GM04504 (cell line): ENCODE measurements around the gene S100A3.
A peak's percentile ranks its signal among the peaks of the same experiment; 100 is the strongest.

Experiments
- DNase-seq: peaks from one replicate; pipeline ENCODE4 v3.0.0-alpha.2; 2012; ENCODE audit warnings: low read depth

Gene S100A3

DNA sequence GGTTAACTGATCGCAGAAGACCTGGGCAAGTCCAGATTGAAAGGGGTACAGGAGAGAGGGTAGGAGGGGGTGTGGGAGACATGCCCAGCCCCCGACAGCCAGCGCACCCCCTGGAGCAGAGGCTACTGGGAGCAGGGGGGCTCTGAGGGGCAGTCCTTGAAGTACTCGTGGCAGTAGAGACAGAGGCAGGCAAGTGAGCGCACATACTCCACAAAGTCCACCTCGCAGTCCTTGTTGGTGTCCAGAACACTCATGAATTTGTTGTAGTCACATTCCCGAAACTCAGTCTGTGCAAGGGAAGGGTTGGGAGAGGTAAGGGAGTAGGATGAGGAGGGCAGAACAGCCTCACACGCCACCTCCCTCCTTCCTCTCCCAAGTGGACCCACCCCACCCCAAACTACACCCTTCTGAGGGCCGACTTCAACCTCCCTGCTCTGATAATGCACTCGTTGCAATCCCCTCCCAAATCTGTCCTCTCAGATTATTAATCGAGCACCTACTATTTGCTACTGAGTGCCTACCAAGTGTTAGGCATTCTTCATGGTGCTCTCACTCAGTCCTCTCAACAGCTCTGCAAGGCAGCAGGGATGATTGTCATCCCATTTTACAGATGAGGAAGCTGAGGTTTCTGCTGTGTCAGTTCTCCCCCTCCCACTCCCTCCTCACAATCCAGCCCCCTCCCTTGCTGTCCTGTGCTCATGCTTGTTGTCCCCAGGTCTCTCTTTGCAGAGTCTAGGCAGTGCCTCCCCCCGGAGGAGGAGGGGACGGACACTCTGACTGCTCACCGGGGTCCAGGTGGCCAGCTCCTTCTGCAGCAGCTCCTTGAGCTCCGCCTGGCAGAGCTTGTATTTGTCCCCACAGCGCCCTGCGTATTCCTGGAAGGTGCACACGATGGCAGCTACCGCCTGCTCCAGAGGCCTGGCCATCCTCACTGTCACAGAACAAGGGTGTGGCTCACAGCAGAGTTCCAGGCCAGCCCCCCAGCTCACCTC is 1.2 kb downstream of the S100A3 start:
- no peak for DNase-seq

DNA sequence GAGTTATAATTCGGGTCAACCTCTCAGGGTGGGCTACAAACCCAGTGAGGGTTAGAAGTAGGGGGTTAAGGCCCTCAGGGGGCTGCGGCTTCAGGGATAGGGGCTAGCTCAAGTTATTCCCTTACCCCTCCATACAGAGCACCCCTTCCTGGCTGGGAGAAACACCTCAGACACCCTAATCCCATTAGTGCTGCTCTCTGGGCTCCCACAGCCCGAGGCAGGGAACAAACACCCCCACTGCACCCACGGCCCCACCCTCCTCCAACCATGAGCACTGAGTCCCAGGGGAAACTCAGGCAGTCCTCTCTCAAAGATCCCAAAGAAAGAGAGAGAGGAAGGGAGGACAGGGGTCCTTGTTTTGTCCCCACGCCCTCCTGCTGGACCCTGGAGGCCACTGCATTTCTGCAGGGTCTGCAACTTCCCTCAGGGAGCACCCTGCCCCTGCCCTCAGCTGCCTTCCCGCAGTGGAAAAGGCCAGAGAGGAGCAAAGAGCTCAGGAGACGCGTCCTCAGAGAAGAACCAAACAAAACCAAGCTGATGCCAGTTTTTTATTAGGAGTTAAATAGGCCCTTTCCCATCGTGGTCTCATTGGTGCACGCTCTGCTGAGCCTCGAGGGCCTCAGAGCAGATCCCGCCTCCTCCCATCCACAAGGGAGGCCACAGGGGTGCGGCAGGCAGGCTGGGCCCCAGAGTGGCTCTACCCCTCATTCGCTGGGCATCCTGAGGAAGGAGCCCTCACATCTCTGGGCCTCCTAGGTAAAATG is 2.1 kb downstream of the S100A3 start:
- DNase-seq, result no peak

DNA sequence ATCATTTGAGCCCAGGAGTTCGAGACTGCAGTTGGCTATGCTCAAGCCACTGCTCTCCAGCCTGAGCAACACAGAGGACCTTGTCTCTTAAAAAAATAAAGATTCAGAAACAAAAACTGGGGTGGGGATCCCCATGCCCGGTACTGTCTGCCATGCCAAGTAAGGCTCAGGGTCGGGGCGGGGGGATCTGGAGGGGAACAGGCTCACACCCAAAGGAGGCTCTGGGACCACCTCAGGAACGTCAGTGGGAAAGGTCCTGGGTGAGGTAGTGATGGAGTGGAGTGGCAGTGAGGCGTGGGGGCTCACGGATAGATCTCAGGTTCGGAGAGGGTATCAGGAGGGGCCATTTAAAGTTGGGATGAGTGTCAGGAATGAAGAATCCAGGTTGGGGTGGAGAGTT is 2.7 kb downstream of the S100A3 start:
- DNase-seq, result no peak

DNA sequence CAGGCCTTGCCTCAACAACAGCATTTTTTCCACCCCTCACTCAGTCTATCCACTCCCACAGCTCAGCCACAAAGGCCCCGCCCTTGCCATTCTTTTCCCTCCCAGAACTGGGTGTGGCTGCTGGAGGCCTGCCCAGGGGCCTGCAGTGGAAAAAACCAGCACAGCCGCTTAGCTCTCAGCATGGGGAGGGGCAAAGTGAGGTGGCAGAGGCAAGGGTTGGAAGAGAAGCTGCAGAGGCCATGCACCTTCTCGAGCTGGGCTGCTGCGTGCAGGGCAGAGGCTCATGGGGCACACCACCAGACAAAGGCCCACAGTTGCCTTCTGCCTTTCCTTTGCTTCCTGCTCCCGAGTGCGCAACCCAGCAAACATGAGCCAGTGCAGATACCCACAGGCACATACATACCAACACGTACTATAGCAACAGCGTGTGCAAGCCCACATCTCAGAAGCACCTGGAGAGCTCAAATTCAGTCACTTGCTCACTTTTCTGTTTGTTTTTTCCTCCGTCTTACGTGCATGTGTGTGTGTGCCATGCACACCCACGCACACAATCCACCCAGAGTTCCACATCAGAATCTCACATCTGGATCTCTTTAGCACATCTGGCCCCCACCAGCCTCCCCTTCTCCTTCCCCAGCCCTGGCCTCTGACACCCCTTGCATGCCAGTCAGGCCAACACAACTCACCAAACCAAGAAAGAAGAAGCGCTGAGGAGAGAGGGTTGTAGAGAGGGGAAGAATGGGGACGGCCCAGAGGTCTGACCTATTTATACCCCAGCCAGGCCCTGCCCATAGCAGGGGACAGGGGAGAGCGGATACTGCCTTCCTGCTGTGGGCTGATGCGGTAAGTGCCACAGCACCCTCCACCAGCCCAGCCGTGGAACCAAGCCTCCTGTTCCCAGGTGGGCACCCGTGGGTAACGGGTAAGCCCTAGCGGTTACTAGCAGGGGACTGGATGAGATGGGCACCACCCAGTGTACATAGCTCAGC is 3.7 kb downstream of the S100A3 start, which contains the start of gene S100A4:
Gene S100A4, minus strand, starts transcription at position 740 of the 989 bp plus-strand sequence. CDS start 1,012 bp downstream, outside the sequence.
- DNase-seq, result peak; percentile 89

DNA sequence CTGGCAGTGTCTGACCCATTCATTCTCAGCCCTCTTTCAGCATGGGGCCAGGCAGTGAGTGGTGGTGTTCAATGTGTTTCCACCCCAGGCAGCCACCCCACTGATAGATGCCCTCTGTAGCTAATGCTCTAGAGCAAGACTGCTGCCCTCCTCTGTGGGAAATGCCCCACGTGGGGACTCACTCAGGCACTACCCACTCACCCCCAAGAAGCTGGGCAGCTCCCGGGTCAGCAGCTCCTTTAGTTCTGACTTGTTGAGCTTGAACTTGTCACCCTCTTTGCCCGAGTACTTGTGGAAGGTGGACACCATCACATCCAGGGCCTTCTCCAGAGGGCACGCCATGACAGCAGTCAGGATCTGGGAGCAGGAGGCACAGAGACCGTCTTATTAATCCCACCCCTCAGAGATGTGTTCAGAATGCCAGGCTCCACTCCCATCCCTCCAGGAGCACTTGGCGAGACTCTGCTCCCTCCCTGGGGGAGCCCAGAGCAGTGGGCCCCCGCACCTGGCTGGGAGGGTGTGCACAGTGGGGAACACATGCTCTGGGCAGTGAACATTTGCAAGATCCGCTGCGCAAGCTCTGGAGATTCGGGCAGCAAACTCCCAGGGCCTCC is 4.5 kb downstream of the S100A3 start:
- no peak for DNase-seq

DNA sequence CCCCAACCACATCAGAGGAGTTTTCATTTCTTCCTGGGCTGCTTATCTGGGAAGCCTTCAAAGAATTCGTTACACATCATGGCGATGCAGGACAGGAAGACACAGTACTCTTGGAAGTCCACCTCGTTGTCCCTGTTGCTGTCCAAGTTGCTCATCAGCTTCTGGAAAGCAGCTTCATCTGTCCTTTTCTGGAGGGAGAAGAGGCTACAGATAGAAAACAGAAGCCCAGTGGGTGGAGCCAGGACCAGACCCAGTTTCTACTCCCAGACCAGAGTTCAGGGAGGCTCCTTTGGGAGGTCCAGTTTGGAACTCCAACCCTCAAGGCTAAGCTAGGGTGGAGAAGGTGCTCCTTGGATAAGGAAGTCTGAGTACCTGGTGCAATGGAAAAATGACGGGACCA is 5.3 kb downstream of the S100A3 start:
- no peak for DNase-seq

DNA sequence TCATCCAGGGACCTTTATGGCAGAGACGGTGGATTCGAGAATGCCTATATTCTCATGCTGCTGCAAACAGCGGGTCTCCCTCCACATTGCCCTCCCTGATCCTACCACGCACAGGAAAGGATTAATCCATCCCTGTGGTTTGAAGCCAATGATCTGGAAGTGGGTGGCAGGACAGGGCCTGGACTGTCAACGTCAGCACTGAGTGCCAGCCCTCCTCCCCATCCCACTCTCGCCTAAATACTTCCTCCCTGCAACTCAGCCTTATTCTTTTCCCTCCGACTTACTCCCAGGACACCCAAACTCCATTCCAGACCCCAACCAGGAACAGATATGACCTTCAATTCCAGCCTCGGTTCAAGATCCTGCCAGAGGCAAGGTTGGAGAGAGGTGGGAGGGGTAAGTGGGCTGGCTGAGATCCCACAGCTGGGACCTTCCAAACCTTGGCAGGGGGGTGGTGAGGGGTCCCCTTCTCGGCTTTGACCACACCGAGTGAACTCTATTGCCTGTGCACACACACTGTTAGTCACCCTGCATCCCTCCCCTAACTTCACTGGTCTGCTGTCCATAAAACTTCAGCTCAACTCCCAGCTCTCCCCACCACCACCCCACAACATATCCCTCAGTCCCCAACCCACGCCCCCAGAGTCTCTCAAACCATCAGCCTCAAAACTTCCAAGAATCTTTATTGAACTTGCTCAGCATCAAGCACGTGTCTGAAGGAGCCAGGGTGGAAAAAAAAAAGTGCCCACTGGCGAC is 5.9 kb downstream of the S100A3 start:
- DNase-seq, result no peak

DNA sequence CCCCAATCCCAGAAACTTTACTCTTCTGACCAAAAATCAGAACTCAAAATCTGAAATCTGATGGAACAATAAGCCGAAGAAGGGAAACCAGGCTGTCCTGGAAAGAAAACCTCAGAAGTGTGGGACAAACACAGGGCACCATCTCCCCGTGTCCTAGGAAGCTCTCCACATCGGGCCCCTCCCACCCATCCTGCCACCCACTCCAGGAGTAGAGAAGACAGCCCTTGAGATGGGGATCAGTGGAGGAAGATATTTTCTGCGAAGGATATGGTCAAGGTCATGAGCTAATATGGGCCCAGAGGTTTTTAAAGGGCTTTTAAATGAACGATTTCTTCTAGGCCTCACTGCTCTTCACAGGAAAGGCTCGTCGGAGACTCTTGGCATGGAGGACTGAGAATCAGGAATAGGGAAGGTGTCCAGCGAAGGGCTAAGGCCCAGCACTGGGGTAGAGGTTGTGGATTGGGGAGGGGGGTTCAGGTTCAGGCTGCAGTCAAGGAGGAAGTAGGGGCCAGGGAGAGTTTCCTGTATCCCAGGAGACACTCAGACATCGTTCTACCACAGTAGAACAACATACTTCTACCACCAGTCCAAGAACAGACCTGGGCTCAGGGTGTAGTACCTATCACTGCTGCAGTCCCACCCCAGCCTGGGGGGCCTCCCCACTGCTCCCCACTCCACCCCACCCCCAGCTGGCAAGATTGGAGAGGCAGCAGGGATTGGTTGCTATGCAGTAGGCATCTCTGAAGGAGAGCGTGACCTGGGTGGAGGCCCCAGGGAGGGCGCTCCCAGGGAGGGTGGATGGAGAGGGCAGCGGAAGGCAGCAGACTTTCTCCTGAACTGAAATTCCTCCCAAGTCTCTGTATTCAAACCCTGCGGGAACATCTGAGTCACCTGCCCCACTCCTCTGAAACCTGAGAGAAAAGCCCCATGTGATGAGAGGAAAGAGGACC is 7.1 kb downstream of the S100A3 start:
- no peak for DNase-seq

DNA sequence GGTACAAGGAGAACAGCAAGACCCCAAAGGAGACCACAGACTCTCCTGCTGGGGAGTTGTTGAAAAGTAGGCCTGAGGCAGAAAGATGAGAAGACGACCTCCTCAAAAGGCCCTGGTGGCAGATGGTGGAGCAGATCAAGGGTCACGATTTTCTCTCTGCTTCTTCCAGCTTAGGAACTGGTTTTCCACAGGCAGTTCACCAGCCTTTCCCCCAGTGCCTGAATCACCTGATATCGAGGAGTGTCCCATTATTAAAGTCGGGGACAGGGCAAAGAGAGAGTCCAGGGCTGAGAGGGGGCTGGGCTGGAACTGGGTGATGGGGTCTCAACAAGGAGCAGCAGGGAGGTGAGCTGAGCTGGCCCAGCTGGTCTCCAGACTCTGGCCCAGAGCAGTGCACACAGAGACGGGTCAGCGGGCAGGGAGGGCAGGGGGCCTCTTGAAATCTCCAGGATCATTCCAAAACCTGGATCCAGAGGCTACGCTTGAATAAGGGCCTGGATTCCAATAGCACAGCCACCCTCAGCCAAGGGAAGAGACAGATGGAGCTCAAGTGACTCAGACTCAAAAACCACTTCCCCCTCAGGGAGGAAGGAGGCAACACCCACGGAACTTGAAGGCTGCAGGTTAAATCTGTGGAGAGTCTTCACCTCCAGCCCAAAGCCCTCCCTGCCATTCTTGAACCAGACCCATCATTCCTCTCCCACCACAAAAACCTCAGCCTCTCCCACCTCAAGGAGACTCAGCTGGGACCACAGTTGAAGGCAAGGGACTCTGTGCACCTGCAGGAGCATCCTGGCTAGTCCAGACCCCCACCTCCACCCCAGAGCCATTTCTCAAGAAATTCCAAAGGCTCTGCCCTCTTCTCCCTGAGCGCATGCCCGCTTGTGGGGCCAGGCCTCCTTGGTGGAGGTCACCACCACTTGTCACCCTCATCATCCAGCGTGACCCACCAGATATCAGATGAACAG is 8.4 kb downstream of the S100A3 start, which contains the start of gene S100A5:
Gene S100A5, minus strand, starts transcription at position 541 of the 968 bp plus-strand sequence. CDS start 743 bp downstream, outside the sequence.
- DNase-seq, result no peak

DNA sequence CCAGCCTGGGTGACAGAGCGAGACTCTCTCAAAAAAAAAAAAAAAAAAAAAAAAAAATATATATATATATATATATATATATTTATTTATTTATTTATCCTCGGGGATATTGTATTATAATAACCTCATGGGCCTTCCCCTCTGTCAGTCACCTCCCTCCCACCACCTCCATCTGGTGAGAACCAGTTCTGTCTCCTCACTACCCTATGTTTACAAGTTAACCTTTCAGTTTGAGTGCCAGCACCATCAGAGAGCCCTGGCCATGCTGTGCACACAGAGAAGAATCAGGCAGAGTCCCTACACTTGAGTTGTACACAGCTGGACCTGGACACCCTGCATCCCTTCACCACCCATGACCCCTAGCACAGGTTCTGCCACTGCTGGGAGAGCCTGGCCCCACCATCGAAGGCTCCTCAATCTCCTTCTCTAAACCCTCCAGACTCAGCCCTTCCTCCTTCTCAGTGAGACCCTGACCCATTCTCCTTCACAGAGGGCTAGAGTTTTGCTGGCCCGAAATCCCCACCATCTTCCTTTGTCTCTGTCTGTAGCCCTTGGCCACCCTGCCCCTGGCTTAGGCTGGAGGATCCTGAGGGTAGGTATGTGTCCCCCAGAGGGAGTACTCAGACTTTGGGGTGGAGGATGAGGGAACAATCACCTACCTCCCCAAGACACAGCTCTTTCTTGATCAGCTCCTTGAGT is 9.5 kb downstream of the S100A3 start:
- DNase-seq, result no peak

DNA sequence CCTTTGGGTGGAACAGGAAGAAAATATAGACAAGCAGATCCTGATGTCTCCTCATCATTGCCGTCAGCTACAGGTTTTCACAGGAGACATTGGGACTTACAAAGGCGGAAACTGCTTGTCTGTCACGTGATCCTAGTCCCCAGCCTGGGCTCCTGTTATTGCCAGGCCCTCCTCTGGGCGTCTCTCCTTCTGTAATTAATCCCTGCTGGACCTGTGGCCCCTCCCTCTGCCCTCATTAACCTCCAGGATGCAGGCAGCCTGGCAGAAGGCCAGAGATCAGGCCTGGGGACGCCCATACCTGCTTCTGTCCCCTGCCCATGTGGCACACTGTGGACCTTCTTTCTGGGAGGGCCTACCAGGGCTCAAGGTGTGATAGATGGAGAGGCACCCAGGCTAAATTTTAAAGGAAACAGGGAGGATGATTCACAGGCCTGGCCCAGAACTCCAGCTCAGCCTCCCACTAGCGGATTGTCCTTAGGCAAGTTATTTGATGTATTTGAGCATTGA is 10.7 kb downstream of the S100A3 start:
- no peak for DNase-seq

DNA sequence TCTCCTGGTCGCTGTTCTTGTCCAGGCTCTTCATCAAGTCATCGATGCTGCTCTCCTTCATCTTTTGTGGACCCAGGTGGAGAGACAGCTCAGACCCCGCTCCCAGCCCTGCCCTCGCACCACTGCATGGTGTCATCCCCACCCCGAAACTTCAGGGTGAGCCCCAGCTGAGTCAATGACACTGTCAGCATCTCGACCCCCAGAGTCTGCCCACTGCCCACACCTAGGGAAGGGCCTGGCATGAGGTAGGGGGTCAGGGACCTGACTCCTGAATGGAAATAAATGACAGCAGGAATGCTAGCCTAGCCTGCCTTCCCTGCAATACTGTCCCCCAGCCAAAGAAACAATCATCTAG is 11.7 kb downstream of the S100A3 start:
- DNase-seq, result no peak

DNA sequence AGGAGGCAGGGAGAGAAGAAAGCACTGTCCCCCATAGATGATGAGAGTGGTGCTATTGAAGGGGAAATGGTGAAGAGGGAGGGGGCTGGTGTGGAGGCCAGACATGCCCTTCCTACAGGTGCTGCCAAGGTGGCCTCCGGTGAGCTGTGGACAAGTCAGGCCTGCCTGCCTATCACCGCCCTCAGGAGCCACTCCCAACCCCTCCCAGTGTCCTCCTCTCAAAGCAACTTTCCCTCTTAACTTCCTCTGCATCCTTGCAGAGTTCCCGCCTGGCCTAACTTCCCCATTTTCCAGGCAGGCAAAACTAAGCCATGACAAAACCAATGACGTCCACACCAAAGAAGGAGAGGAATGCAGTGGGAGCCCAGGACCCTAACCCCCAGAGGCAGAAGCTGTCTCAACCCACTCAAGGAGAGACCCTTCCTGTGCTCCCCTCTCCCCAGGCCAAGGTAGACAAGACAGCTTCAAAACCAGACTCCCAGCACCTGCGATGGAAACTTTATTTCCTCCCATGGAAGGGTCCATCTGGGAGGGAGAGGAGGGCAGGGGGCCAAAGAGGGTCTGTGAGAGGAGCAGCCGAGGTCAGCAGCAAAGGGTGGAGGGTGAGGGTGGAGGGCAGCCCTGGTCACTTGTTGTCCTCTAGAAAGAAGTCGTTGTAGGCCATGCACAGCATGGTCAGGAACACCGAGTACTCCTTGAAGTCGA is 12.2 kb downstream of the S100A3 start:
- no peak for DNase-seq

DNA sequence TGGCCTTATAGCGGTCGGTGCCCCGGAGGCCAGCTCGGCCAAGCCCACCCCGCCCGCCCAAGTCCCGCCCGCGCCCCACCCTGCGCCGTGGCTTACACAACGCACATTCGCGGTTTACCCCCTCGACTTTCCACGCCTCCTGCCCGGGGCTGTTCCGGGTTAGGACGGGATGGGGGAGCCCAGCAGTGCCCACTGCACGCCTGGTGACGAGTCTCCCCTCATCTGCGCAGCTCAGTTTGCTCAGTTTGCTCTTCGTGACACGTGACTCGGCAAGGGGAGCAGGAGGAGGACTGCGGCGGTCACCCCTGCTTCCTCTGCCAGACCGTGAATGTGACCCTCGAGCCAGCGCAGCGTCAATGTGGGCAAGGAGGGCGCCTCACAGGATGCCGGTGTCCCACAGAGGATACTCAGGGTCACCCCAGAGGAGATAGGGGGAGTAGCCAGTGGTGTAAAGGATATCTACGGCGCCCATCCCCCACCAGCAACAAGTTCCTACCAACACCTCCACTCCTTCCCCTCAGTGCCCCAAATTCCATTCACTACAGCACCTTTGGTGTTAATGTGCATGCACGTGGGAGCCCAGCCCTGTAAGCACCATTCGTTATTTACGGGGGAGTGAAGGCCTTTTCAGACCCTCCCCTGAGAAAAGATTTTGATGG is 12.9 kb downstream of the S100A3 start:
- peak; percentile 90 for DNase-seq

DNA sequence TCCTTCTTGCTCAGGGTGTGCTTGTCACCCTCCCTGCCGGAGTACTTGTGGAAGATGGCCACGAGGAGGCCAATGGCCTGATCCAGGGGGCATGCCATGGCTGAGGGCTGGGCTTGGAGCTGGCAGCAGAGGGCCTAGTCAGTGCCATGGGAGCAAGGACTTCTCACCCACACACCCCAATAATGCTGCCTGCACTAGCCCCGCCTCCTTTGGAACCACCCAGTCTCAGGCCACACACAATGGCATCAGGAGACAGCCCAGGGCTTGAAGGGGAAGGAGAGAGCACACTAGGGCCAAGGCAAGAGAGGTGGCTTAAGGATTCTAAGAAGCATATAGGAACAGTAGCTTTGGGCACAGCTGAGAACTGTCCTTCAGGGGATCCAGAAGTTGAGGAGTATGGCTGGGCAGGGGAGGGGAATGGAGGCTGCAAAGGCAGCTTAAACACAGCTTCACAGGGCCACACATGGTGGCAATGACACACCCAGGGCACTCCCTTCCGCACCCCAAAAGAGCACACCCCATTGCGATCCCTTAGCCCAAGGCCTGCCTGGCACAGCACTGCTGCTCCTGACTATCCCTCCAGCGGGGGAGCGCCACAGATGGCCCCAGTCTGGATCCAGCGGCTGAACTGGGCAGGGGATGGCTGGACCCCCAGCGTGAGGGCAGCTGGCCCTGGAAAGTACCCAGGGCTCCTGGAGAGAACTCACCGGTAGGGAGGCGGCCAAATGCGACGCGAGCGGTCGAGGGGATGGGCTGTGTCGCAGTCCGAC is 13.6 kb downstream of the S100A3 start, which contains the start of gene S100A6:
Gene S100A6, minus strand, starts transcription at position 750 of the 770 bp plus-strand sequence. Its CDS starts 652 bp downstream, at position 98.
- DNase-seq, result no peak
